ENCODE measurements around the gene MARK3. TPM values are rescaled to one million over a fixed set of nuclear protein-coding genes. Genes with fewer than 3 reads are reported as not detected.

MARK3 gene
- total and polyA plus RNA-seq, 5 donors from 2014 or later, result 33.5 to 147 (median 37.6) TPM

DNA sequence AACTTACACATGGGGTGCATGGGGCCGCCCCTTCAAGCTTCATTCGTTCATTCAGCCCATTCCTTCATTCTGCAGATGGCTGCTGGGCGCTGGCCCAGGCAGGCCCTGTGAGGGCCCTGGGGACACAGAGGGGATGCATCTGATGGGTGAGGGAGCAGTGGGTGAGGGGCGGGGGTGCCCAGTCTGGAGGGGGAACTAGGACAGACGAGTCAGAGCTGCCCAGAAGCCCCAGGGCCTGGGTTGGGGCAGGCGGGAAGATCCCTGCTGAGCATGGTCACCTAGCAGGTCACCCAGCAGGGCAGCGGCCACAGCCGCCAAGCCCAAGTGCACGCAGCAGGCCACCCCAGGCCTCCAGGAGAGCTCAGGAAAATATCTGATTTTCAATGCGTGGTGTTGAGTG lies 157.9 kb downstream of the MARK3 start:
- Mint-ChIP-seq H3K27ac (no peak overlapping the region), H3K36me3 (no peaks in the 10 kb centered on the region)

DNA sequence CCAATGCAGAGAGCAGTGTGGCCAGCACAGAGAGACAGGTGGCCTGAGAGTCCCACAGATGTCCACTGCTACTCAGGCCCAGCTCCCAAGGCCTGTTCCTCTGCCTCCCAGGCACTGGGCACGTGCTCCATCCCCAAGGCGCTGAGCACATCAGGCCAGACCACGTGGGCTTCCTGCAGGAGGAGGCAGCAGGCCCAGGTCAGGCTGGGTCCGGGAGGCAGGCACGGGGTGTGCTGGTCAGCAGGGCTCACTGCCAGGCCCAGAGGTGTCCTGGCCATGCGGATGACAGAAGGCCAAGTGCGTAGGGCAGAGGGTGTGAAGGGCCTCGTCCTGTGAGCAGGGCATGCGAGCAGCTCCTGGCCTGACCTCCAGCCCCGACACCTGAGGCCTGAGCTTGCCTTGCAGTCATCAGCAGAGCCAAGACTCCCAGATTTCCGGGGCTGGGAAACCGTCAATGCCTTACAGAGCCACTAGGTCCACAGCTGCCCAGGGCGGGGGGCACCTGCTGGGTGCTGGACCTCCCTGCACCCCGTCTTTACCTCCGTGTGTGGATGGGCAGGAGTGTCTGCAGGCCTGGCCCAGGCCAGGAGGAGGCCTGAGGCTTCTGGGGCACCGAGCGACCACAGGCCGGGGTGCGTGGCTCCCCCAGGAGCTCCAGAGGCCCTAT lies 158.6 kb downstream of the MARK3 start:
- Histone ChIP-seq H3K4me3 (ENCODE audit: low read depth, low read length) (no peak overlapping the region), H3K27ac (ENCODE audit: insufficient read depth, low read length, poor library complexity, severe bottlenecking) (no peak overlapping the region), H3K9me3 (ENCODE audit: control insufficient read depth in 2 of 2, low read length in 2 of 2) (no peaks in the 10 kb centered on the region), H3K4me1 (ENCODE audit: control insufficient read depth, insufficient read depth, low read length, poor library complexity, severe bottlenecking) (no peaks in the 10 kb centered on the region), H3K27me3 (ENCODE audit: control insufficient read depth, insufficient read depth, low read length) (no peaks in the 10 kb centered on the region), H3K36me3 (ENCODE audit: control insufficient read depth, insufficient read depth, low read length) (no peaks in the 10 kb centered on the region)
- Mint-ChIP-seq H3K4me3 (no peak overlapping the region), H3K36me3 (no peaks in the 10 kb centered on the region), H3K27me3 (no peaks in the 10 kb centered on the region), H3K9me3 (no peaks in the 10 kb centered on the region), H3K27ac (no peak overlapping the region), H3K4me1 (peaks cover 0 to 2% (median 0%) of the 10 kb centered on the region in 4 donors)
- ATAC-seq (ENCODE audit: low read depth in 2 of 2) (no peak), DNase-seq (no peak)

More for the DNA sequence above, 157.9 kb downstream of the MARK3 start:
- no peak for DNase-seq
- Histone ChIP-seq H3K4me3 (ENCODE audit: low read depth, low read length) (no peak overlapping the region), H3K4me1 (ENCODE audit: control insufficient read depth, insufficient read depth, low read length, poor library complexity, severe bottlenecking) (no peaks in the 10 kb centered on the region), H3K27ac (ENCODE audit: insufficient read depth, low read length, poor library complexity, severe bottlenecking) (no peak overlapping the region), H3K9me3 (ENCODE audit: control insufficient read depth in 2 of 2, low read length in 2 of 2) (no peaks in the 10 kb centered on the region), H3K36me3 (ENCODE audit: control insufficient read depth, insufficient read depth, low read length) (no peaks in the 10 kb centered on the region), H3K27me3 (ENCODE audit: control insufficient read depth, insufficient read depth, low read length) (no peaks in the 10 kb centered on the region)
- Mint-ChIP-seq H3K27me3 (no peaks in the 10 kb centered on the region), H3K4me3 (no peak overlapping the region), H3K4me1 (peaks cover 0 to 2% (median 0%) of the 10 kb centered on the region in 4 donors), H3K9me3 (no peaks in the 10 kb centered on the region)
- ATAC-seq (ENCODE audit: low read depth in 2 of 2), result no peak

DNA sequence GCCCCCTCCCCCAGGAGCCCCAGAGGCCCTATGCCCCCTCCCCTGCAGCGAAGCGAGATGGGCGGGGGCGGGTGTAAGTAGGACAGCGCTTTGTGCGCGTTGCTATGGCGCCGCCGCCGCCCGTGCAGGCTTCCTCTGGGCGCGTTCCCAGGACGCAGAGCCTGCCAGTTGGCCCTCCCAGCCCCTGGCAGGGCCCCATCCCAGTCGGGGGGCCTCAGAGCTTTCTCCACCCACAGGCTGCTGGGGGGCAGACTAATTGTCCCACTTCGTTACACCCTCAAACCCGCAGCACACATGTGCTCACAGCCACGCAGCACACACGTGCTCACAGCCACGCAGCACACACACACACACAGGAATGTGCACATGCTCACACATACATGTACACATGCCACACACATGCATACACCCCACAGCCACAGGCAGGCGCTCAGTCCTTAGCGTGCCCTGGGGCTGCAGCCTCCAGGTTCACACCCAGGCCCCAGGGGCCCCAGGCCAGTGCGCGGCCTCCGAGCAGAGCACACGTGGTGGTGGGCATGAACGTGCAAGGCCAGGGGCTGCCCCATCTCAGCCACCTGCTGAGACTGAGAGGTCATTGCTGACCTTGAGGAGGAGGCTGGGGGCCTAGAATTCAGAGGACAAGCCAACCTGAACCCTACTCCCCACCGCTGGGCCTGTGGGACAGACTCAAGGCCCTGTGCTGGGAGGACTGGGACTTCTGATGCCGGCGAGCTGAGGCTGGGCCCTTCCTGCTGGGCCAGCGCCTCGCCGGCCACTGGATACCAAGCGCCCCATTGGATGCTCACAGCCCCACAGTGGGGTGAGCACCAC lies 159.4 kb downstream of the MARK3 start:
- Mint-ChIP-seq H3K27me3 (no peaks in the 10 kb centered on the region), H3K27ac (no peak overlapping the region), H3K4me3 (peak overlapping the region in 1 of 4 donors; percentile 52), H3K4me1 (peaks cover 0 to 2% (median 0%) of the 10 kb centered on the region in 4 donors), H3K36me3 (no peaks in the 10 kb centered on the region), H3K9me3 (no peaks in the 10 kb centered on the region)
- DNase-seq (no peak), ATAC-seq (ENCODE audit: low read depth in 2 of 2) (no peak)
- no peak overlapping the region for H3K4me3 ChIP-seq (ENCODE audit: low read depth, low read length)
- no peaks in the 10 kb centered on the region for H3K4me1 ChIP-seq (ENCODE audit: control insufficient read depth, insufficient read depth, low read length, poor library complexity, severe bottlenecking)
- no peaks in the 10 kb centered on the region for H3K36me3 ChIP-seq (ENCODE audit: control insufficient read depth, insufficient read depth, low read length)
- no peak overlapping the region for H3K27ac ChIP-seq (ENCODE audit: insufficient read depth, low read length, poor library complexity, severe bottlenecking)
- no peaks in the 10 kb centered on the region for H3K9me3 ChIP-seq (ENCODE audit: control insufficient read depth in 2 of 2, low read length in 2 of 2)
- no peaks in the 10 kb centered on the region for H3K27me3 ChIP-seq (ENCODE audit: control insufficient read depth, insufficient read depth, low read length)

DNA sequence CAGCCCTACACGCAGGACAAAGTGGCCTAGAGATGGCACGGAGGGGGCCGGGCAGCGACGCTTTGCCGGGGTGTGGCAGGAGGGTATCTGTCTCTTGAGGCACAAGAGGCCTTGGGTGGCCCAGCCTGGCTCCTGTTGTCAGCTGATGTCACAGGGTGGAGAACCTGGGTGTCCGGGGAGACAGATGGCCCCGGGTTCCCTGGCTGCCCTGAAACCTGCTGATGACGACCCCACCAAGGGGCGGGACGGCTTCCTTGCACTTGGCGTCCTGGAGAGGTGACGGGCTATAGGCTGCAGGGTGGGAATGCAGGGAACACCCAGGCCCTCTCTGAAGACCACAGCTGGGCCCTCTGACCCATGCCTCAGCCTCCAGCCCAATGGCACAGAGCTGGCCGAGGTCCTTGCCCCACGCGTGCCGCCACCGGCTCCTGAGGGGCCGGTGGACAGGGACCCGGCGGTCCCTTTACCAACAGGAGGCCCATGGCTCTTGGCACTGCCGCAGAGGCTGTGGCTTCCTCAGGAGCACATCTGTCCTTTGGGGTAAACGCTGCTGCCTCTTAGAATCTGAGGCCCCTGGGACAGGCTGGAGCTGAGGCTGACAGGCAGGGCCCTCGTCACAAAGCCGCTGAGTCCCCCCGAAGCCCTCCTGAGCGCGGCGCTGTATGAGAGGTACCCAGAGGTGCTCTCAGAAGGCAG lies 160.2 kb downstream of the MARK3 start:
- Histone ChIP-seq H3K9me3 (ENCODE audit: control insufficient read depth in 2 of 2, low read length in 2 of 2) (no peaks in the 10 kb centered on the region), H3K36me3 (ENCODE audit: control insufficient read depth, insufficient read depth, low read length) (no peaks in the 10 kb centered on the region), H3K4me3 (ENCODE audit: low read depth, low read length) (no peak overlapping the region), H3K4me1 (ENCODE audit: control insufficient read depth, insufficient read depth, low read length, poor library complexity, severe bottlenecking) (no peaks in the 10 kb centered on the region), H3K27me3 (ENCODE audit: control insufficient read depth, insufficient read depth, low read length) (no peaks in the 10 kb centered on the region), H3K27ac (ENCODE audit: insufficient read depth, low read length, poor library complexity, severe bottlenecking) (no peak overlapping the region)
- Mint-ChIP-seq H3K4me3 (no peak overlapping the region), H3K27ac (peak overlapping the region in 1 of 3 donors; percentile 56), H3K4me1 (peaks cover 0 to 2% (median 0%) of the 10 kb centered on the region in 4 donors), H3K36me3 (no peaks in the 10 kb centered on the region), H3K9me3 (no peaks in the 10 kb centered on the region), H3K27me3 (no peaks in the 10 kb centered on the region)
- ATAC-seq (ENCODE audit: low read depth in 2 of 2) (no peak), DNase-seq (no peak)

DNA sequence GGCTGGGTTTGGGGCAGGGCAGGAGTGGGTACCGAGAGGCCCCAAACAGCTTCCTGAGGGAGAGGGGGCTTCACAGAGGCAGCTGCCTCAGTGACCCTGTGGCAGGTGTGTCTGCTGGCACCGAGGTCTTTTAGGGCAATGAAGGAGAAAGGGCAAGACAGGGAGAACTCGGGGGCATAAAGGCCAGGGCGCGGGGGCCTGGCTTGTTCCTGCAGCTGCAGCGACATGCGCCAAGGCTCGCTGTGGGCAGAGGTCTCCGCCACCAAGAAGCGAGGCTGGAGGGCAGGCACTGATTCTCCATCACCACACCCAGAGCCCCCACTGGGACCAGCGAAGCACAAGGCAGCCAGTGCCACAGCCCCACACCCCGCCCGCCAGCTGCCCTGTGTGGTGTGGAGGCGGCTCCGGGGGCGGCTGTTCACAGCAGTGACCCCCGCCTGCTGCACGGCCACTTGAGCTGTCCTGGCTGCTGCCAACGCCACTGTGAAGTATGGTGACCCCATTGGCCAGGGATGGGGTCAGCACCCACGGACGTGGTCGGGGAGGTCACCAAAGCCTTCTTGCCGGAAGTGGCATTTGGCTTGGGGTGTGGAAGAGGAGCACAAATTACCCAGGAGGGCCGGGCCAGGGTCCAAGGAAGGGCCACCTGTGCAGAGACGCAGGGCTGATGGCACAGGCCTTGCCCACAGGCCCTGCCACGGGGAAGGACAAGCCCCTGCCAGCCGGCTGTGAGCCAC lies 160.9 kb downstream of the MARK3 start:
- Histone ChIP-seq H3K4me3 (ENCODE audit: low read depth, low read length) (no peak overlapping the region), H3K36me3 (ENCODE audit: control insufficient read depth, insufficient read depth, low read length) (no peaks in the 10 kb centered on the region), H3K4me1 (ENCODE audit: control insufficient read depth, insufficient read depth, low read length, poor library complexity, severe bottlenecking) (no peaks in the 10 kb centered on the region), H3K27ac (ENCODE audit: insufficient read depth, low read length, poor library complexity, severe bottlenecking) (no peak overlapping the region), H3K27me3 (ENCODE audit: control insufficient read depth, insufficient read depth, low read length) (no peaks in the 10 kb centered on the region), H3K9me3 (ENCODE audit: control insufficient read depth in 2 of 2, low read length in 2 of 2) (no peaks in the 10 kb centered on the region)
- no peaks in the 10 kb centered on the region for H3K9me3 Mint-ChIP-seq
- ATAC-seq (ENCODE audit: low read depth in 2 of 2) (no peak), DNase-seq (no peak)
- no peak overlapping the region for H3K4me3 Mint-ChIP-seq
- H3K4me1 Mint-ChIP-seq, result peaks cover 0 to 2% (median 0%) of the 10 kb centered on the region in 4 donors
- H3K27me3 Mint-ChIP-seq, result no peaks in the 10 kb centered on the region
- H3K27ac Mint-ChIP-seq, result no peak overlapping the region
- no peaks in the 10 kb centered on the region for H3K36me3 Mint-ChIP-seq

DNA sequence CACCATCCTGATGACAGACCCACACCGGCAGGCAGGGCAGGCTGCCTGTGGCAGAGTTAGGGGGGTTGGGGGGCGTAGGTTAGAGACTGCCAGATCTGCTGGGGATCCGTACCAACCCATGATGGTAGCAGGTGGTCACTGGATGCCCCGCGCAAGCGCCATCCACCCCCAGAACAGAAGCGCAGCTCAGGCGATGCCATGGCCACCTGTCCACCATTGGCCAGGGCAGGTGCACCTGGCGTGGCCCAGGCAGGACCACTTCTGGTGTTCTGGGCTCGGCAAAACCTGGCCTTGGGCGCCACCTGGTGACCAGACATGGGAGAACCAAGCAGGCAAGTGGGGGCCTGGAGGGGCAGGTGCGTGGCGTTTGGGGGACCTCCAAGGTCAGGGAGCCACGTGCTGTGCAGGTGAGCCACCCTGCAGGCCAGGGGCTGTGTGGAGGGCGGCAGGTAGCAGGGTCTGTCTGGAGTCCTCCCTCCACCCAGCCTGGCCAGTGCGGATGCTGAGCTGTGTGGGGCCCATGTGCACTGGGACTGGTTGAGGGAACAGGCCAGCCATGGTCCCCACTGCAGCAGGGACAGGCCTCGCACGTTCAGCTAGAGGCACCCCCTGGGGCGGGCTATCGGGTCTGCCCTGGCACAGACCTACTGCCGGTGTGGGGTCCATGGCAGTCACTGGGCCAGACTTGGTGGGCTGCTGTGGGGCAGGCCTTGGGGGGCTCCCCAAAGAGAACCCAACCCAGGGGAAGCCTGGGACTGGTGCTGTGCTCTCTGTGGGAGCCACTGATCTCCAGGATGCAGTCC lies 161.6 kb downstream of the MARK3 start:
- Histone ChIP-seq H3K9me3 (ENCODE audit: control insufficient read depth in 2 of 2, low read length in 2 of 2) (no peaks in the 10 kb centered on the region), H3K4me1 (ENCODE audit: control insufficient read depth, insufficient read depth, low read length, poor library complexity, severe bottlenecking) (no peaks in the 10 kb centered on the region), H3K4me3 (ENCODE audit: low read depth, low read length) (no peak overlapping the region), H3K27ac (ENCODE audit: insufficient read depth, low read length, poor library complexity, severe bottlenecking) (no peak overlapping the region), H3K36me3 (ENCODE audit: control insufficient read depth, insufficient read depth, low read length) (no peaks in the 10 kb centered on the region), H3K27me3 (ENCODE audit: control insufficient read depth, insufficient read depth, low read length) (no peaks in the 10 kb centered on the region)
- no peak overlapping the region for H3K4me3 Mint-ChIP-seq
- H3K27me3 Mint-ChIP-seq, result no peaks in the 10 kb centered on the region
- H3K27ac Mint-ChIP-seq, result no peak overlapping the region
- H3K36me3 Mint-ChIP-seq, result no peaks in the 10 kb centered on the region
- ATAC-seq (ENCODE audit: low read depth in 2 of 2), result peak; percentile 63 to 69
- no peaks in the 10 kb centered on the region for H3K9me3 Mint-ChIP-seq
- H3K4me1 Mint-ChIP-seq, result peaks cover 0 to 6% (median 1%) of the 10 kb centered on the region in 4 donors
- peak; percentile 62 to 73 (median 68) for DNase-seq

Data from CD4-positive, CD25-positive, alpha-beta regulatory T cell (primary cell).